CD4-positive, alpha-beta T cell (primary cell): Measurements from ENCODE around the gene PTPRE. TPM values are rescaled to one million over a fixed set of nuclear protein-coding genes. Genes with fewer than 3 reads are reported as not detected.

Source experiments
- ATAC-seq: fragments of 200-7000 bp; cut with Tn5 transposase; one replicate; pipeline ENCODE4 v1.10.0; 2022; ENCODE audit warnings: mild to moderate bottlenecking; ENCODE audit not compliant: poor library complexity
- CTCF ChIA-PET: fragments of 350-600 bp; sonication (Branson Sonifier 250); formaldehyde crosslinking; loops from one replicate; lab custom pipeline; 2021; ENCODE audit warnings: antibody characterized with exemption, inconsistent platforms; lab: Charles Lee
- POLR2A ChIA-PET: fragments of 350-600 bp; sonication (Branson Sonifier 250); formaldehyde crosslinking; loops from one replicate; lab custom pipeline; 2021; ENCODE audit warnings: antibody characterized with exemption, inconsistent platforms; lab: Charles Lee
- DNase-seq, 14 experiments: peaks; one replicate each; pipeline ENCODE4 v3.0.0-alpha.2; 2013 to 2020; ENCODE audit warnings: mixed read lengths in 2 of 14
- H3K27ac ChIP-seq, 2 donors: one replicate each; pipeline versions ENCODE4 v1.5.1 to v1.7.0; 2013; ENCODE audit warnings: low read length in 2 of 2, low read depth in 1 of 2, mild to moderate bottlenecking in 1 of 2
- H3K27me3 ChIP-seq, 2 experiments: 1 replicate in 1 of 2; 2 replicates in 1 of 2; pipeline versions ENCODE4 v1.6.1 to v1.7.0; 2013; ENCODE audit warnings: low read length in 2 of 2, control low read depth in 1 of 2, mild to moderate bottlenecking in 1 of 2, moderate library complexity in 1 of 2; ENCODE audit not compliant: insufficient read depth in 2 of 2, control insufficient read depth in 1 of 2
- H3K36me3 ChIP-seq: one replicate; pipeline ENCODE4 v1.6.1; 2013; ENCODE audit warnings: low read length, control low read depth; ENCODE audit not compliant: insufficient read depth
- H3K4me1 ChIP-seq: one replicate; pipeline ENCODE4 v1.6.1; 2013; ENCODE audit warnings: low read length, control low read depth; ENCODE audit not compliant: insufficient read depth
- H3K4me3 ChIP-seq: one replicate; pipeline ENCODE4 v1.5.1; 2013; ENCODE audit warnings: mild to moderate bottlenecking, low read length, moderate library complexity
- H3K9me3 ChIP-seq, 2 experiments: 1 replicate in 1 of 2; 2 replicates in 1 of 2; pipeline versions ENCODE4 v1.6.1 to v1.7.0; 2013; ENCODE audit warnings: low read length in 2 of 2, mild to moderate bottlenecking in 2 of 2, control low read depth in 1 of 2, moderate library complexity in 1 of 2; ENCODE audit not compliant: control insufficient read depth in 1 of 2, insufficient read depth in 1 of 2
- H3K27ac Mint-ChIP-seq: one replicate; pipeline ENCODE4 v1.8.0; 2020; ENCODE audit warnings: mixed read lengths
- H3K27me3 Mint-ChIP-seq: one replicate; pipeline ENCODE4 v1.8.0; 2021; ENCODE audit warnings: mixed read lengths
- H3K36me3 Mint-ChIP-seq: one replicate; pipeline ENCODE4 v1.8.0; 2021; ENCODE audit warnings: low read depth, mixed read lengths
- H3K4me1 Mint-ChIP-seq: one replicate; pipeline ENCODE4 v1.8.0; 2021; ENCODE audit warnings: low read depth, mixed read lengths
- H3K4me3 Mint-ChIP-seq: one replicate; pipeline ENCODE4 v1.8.0; 2020; ENCODE audit warnings: mild to moderate bottlenecking, mixed read lengths
- H3K9me3 Mint-ChIP-seq: one replicate; pipeline ENCODE4 v1.8.0; 2020; ENCODE audit warnings: mixed read lengths
- intact Hi-C, 2 experiments: fragments of 100-400 bp; cut with DNase I in 1 of 2; cut with micrococcal nuclease in 1 of 2; formaldehyde crosslinking; loops; one replicate each; pipeline versions ENCODE4 v1.15.1 to v1.9.0; 2023 to 2025; cut with DNase I, micrococcal nuclease
- total RNA-seq, 174 experiments: library from RNA in 2 of 174; stranded (reverse) in 2 of 174; gene quantifications; one replicate each; pipeline ENCODE4 v1.2.3 and lab custom pipeline; 2021 to 2026
- TF ChIP-seq, protein P1 (sequence below): fragments of 200-600 bp; IDR thresholded peaks from one replicate; pipeline ENCODE4 v1.8.0; 2022; ENCODE audit warnings: antibody characterized with exemption, mild to moderate bottlenecking

The PTPRE gene
- total RNA-seq, 2 experiments from 2014 or later: 47.6 to 55.1 TPM

DNA sequence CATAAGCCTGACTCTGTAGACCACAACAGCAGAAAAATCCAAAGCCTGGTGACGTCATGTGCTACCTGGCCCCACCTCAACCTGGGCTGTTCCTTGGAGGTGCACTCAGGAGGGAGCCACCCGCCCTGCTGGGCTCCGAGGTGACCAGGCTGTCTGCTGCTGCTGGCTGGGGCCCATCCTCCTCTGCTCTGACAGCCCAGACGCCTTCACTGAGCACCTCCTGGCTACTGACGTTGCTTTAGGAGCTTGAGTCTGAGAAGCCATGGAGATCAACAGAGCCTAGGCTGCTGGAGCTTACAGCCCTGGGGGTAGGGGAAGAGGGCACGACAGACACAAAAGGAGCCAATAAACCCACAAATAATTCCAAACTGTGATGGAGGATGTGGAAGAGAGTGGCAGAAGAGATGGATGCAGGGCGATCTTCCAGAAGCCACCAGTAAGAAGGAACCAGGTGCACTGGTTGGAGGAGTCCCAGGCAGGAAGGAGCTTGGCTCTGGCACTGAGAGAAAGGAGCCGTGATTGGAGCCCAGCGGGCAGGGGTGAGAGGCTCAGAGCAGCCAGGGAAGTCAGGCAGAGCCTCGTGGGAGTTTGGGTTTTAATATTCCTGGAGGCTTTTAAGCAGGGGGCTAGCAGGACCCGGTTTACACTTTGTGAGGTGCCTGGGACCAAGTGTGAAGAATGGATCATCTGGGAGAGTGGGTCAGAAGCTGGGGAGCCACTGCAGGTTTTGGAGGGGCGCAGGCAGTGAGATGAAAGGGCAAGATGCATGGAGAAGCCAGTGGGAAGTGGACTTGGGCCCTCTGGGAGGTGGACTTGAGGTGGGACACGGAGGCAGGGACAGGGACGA, 1.7 kb upstream of the PTPRE start:
- H3K4me3 Mint-ChIP-seq: peak overlapping the region; percentile 67
- POLR2A ChIA-PET: no interaction called here
- Histone ChIP-seq H3K27ac (no peak overlapping the region), H3K9me3 (no peaks in the 10 kb centered on the region), H3K4me1 (peaks cover 6% of the 10 kb centered on the region), H3K4me3 (no peak overlapping the region), H3K36me3 (no peaks in the 10 kb centered on the region), H3K27me3 (peaks cover 7 to 16% of the 10 kb centered on the region in 2 experiments)
- peaks cover 36% of the 10 kb centered on the region for H3K27me3 Mint-ChIP-seq
- no peaks in the 10 kb centered on the region for H3K36me3 Mint-ChIP-seq
- CTCF ChIA-PET: interaction anchor here (2.8 kb wide), 1 partner anchor 107 kb away, joined by 25 read pairs; no protein-coding TSS in a partner anchor
- H3K27ac Mint-ChIP-seq: no peak overlapping the region
- no peaks in the 10 kb centered on the region for H3K9me3 Mint-ChIP-seq
- ATAC-seq (no peak), DNase-seq (no peak)
- intact Hi-C loops: loop anchor here in 1 of 2 experiments (2.0 kb wide), 1 partner anchor 246 kb away; no protein-coding TSS in a partner anchor
- TF ChIP-seq, protein P1, sequence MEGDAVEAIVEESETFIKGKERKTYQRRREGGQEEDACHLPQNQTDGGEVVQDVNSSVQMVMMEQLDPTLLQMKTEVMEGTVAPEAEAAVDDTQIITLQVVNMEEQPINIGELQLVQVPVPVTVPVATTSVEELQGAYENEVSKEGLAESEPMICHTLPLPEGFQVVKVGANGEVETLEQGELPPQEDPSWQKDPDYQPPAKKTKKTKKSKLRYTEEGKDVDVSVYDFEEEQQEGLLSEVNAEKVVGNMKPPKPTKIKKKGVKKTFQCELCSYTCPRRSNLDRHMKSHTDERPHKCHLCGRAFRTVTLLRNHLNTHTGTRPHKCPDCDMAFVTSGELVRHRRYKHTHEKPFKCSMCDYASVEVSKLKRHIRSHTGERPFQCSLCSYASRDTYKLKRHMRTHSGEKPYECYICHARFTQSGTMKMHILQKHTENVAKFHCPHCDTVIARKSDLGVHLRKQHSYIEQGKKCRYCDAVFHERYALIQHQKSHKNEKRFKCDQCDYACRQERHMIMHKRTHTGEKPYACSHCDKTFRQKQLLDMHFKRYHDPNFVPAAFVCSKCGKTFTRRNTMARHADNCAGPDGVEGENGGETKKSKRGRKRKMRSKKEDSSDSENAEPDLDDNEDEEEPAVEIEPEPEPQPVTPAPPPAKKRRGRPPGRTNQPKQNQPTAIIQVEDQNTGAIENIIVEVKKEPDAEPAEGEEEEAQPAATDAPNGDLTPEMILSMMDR: no peak
- no peaks in the 10 kb centered on the region for H3K4me1 Mint-ChIP-seq

DNA sequence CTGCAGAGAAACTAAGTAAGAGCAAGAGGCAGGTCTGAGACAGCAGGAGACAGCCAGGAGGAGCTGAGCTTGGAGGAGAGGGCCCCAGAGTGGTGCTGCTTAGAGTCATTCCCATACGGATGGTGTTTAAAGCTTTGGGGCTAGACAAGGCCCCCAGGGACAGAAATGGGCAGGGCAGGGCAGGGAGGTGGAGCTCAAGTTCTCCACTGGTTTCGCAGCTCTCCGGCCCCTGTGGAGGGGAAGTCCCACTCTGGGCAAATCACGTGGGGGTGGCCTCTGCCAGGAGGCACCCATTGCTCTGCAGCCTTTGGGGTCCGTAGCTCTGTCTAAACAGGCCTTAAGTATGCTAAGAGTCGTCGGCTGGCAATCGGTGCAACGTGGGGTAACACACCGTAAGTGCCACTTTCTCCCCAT, 1.0 kb upstream of the PTPRE start:
- H3K27ac Mint-ChIP-seq: no peak overlapping the region
- intact Hi-C loops: loop anchor here (1.0 to 2.0 kb wide), 3 partner anchors 105 to 247 kb away; no protein-coding TSS in a partner anchor

DNA sequence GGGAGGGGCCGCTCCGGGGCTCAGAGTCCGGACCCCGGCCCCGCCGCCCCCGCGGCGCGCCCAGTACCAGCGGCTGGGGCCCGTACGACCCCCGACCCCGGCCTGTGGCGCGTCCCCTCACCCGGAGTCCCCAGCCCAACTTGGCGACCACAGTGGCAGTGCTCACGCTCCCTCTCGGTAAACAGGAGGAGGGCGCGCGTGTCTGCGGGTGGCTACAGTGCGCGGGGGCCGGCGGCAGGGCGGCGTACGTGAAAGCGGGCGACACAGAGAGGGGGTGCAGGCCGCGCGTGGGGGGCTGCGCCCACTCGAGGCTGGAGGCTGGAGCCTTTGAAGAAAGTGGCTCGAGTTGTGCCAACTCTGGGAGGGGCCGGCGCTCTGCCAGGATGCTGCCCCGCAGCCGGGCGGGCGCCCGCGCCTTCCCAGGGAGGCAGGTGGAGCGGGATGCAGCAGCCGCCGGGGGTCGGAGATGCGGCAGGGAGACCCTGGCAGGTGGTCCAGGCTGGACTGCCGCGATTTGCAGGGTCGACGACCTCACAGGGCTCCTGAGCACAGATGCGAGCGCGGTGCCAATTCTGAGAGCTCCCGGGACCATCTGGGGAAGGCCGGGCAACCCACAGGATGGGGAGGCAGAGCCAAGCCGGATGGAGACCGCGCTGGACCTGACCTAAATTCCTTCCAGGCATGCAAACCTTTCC, 655 bp downstream of the PTPRE start:
- POLR2A ChIA-PET: interaction anchor here (1.0 to 1.1 kb wide), 2 partner anchors 104 to 162 kb away, joined by 4 to 7 read pairs; no protein-coding TSS in a partner anchor
- ATAC-seq (no peak), DNase-seq (peak in 4 of 14 experiments; percentile 5 to 39 (median 29))
- H3K27ac Mint-ChIP-seq: no peak overlapping the region
- no peak overlapping the region for H3K27ac ChIP-seq
- no peaks in the 10 kb centered on the region for H3K4me1 Mint-ChIP-seq
- H3K36me3 ChIP-seq: no peaks in the 10 kb centered on the region
- H3K4me3 Mint-ChIP-seq: no peak overlapping the region
- H3K27me3 Mint-ChIP-seq: peaks cover 36% of the 10 kb centered on the region
- peaks cover 6% of the 10 kb centered on the region for H3K4me1 ChIP-seq
- H3K27me3 ChIP-seq: peaks cover 7 to 16% of the 10 kb centered on the region in 2 experiments
- H3K4me3 ChIP-seq: peak overlapping the region; percentile 16
- CTCF ChIA-PET: interaction anchor here (0.6 to 2.8 kb wide), 12 partner anchors 84 to 244 kb away, joined by 3 to 25 read pairs (median 3); no protein-coding TSS in a partner anchor
- intact Hi-C loops: loop anchor here (1.0 to 2.0 kb wide), 3 partner anchors 104 to 245 kb away; no protein-coding TSS in a partner anchor
- no peaks in the 10 kb centered on the region for H3K9me3 ChIP-seq
- H3K36me3 Mint-ChIP-seq: no peaks in the 10 kb centered on the region
- no peaks in the 10 kb centered on the region for H3K9me3 Mint-ChIP-seq
- TF ChIP-seq, protein P1: no peak

More for the DNA sequence above, 1.0 kb upstream of the PTPRE start:
- H3K27ac ChIP-seq: no peak overlapping the region
- H3K4me1 Mint-ChIP-seq: no peaks in the 10 kb centered on the region
- no peak overlapping the region for H3K4me3 ChIP-seq
- no peaks in the 10 kb centered on the region for H3K36me3 Mint-ChIP-seq
- H3K4me3 Mint-ChIP-seq: no peak overlapping the region
- no peaks in the 10 kb centered on the region for H3K9me3 ChIP-seq
- no peaks in the 10 kb centered on the region for H3K36me3 ChIP-seq
- POLR2A ChIA-PET: no interaction called here
- CTCF ChIA-PET: interaction anchor here (2.8 kb wide), 1 partner anchor 106 kb away, joined by 25 read pairs; no protein-coding TSS in a partner anchor
- ATAC-seq (no peak), DNase-seq (no peak)
- H3K4me1 ChIP-seq: peaks cover 6% of the 10 kb centered on the region
- TF ChIP-seq, protein P1: no peak
- H3K27me3 Mint-ChIP-seq: peaks cover 36% of the 10 kb centered on the region
- peaks cover 7 to 16% of the 10 kb centered on the region in 2 experiments for H3K27me3 ChIP-seq
- H3K9me3 Mint-ChIP-seq: no peaks in the 10 kb centered on the region
